GM23338 (cell line): Measurements from ENCODE around the gene CDR2. TPM values are rescaled to one million over a fixed set of nuclear protein-coding genes. Genes with fewer than 3 reads are reported as not detected.

Source experiments
- ATAC-seq: fragments of 200-7000 bp; cut with Tn5 transposase; 3 replicates; pipeline ENCODE4 v1.9.1; 2020
- DNase-seq: peaks from one replicate; pipeline ENCODE4 v3.0.0-alpha.2; 2015; ENCODE audit warnings: low spot score
- H2AFZ ChIP-seq: fragments of 200-600 bp; sonication (generic); 2 replicates; pipeline ENCODE4 v1.8.0; 2016; ENCODE audit warnings: antibody characterized with exemption, mild to moderate bottlenecking, moderate library complexity
- H3F3A ChIP-seq: fragments of 200-600 bp; sonication (generic); replicated peaks from 2 replicates; pipeline ENCODE4 v1.8.0; 2017; ENCODE audit warnings: antibody characterized with exemption, mixed run types, low read depth
- H3K27ac ChIP-seq: fragments of 200-600 bp; sonication (generic); 2 replicates; pipeline ENCODE4 v1.6.1; 2016; ENCODE audit warnings: low read depth
- H3K27me3 ChIP-seq: fragments of 200-600 bp; sonication (generic); 2 replicates; pipeline ENCODE4 v1.8.0; 2016; ENCODE audit warnings: mild to moderate bottlenecking, mixed run types, moderate library complexity; ENCODE audit not compliant: insufficient read depth
- H3K36me3 ChIP-seq: fragments of 200-600 bp; sonication (generic); 2 replicates; pipeline ENCODE4 v1.8.0; 2016; ENCODE audit warnings: mild to moderate bottlenecking; ENCODE audit not compliant: insufficient read depth
- H3K4me1 ChIP-seq: fragments of 200-600 bp; sonication (generic); 2 replicates; pipeline ENCODE4 v1.8.0; 2016; ENCODE audit warnings: mild to moderate bottlenecking, moderate library complexity; ENCODE audit not compliant: insufficient read depth
- H3K4me2 ChIP-seq: fragments of 200-600 bp; sonication (generic); 2 replicates; pipeline ENCODE4 v1.7.1; 2017; ENCODE audit warnings: mixed run types
- H3K4me3 ChIP-seq: fragments of 200-600 bp; sonication (generic); 2 replicates; pipeline ENCODE4 v1.6.1; 2016; ENCODE audit warnings: mixed run types
- H3K79me2 ChIP-seq: fragments of 200-600 bp; sonication (generic); replicated peaks from 2 replicates; pipeline ENCODE4 v1.8.0; 2017; ENCODE audit warnings: mild to moderate bottlenecking; ENCODE audit not compliant: insufficient read depth
- H3K9me2 ChIP-seq: fragments of 200-600 bp; sonication (generic); 2 replicates; pipeline ENCODE4 v1.8.0; 2017; ENCODE audit not compliant: insufficient read depth
- H4K20me1 ChIP-seq: fragments of 200-600 bp; sonication (generic); replicated peaks from 2 replicates; pipeline ENCODE4 v1.8.0; 2017; ENCODE audit warnings: mild to moderate bottlenecking; ENCODE audit not compliant: insufficient read depth
- H3K27ac Mint-ChIP-seq: 2 replicates; pipeline ENCODE4 v1.8.0; 2020; ENCODE audit warnings: inconsistent platforms, mild to moderate bottlenecking, moderate library complexity, mixed read lengths
- H3K27me3 Mint-ChIP-seq: 3 replicates; pipeline ENCODE4 v1.8.0; 2022; ENCODE audit warnings: low read depth, mild to moderate bottlenecking, moderate library complexity, mixed read lengths, inconsistent platforms; ENCODE audit not compliant: insufficient read depth, poor library complexity
- H3K36me3 Mint-ChIP-seq: 3 replicates; pipeline ENCODE4 v1.8.0; 2021; ENCODE audit warnings: low read depth, mild to moderate bottlenecking, inconsistent platforms, moderate library complexity, mixed read lengths
- H3K4me1 Mint-ChIP-seq: 3 replicates; pipeline ENCODE4 v1.8.0; 2020; ENCODE audit warnings: mild to moderate bottlenecking, inconsistent platforms, mixed read lengths
- H3K4me3 Mint-ChIP-seq: 3 replicates; pipeline ENCODE4 v1.8.0; 2021; ENCODE audit warnings: moderate library complexity, mild to moderate bottlenecking, inconsistent platforms, mixed read lengths
- H3K9me3 Mint-ChIP-seq: 3 replicates; pipeline ENCODE4 v1.8.0; 2020; ENCODE audit warnings: moderate library complexity, mild to moderate bottlenecking, inconsistent platforms, mixed read lengths
- CREB1 ChIP-seq: fragments of 250-450 bp; sonication (Bioruptor Pico); IDR thresholded peaks from 2 replicates; pipeline ENCODE4 v1.5.0; 2020; ENCODE audit warnings: low read depth, mild to moderate bottlenecking, moderate library complexity
- EZH2 ChIP-seq: fragments of 200-600 bp; sonication (generic); IDR thresholded peaks from one replicate; pipeline ENCODE4 v1.8.0; 2017; ENCODE audit warnings: antibody characterized with exemption, mild to moderate bottlenecking, low read depth; ENCODE audit not compliant: unreplicated experiment
- EZH2phosphoT487 ChIP-seq: fragments of 200-600 bp; sonication (generic); IDR thresholded peaks from one replicate; pipeline ENCODE4 v1.8.1; 2018; ENCODE audit warnings: antibody characterized with exemption; ENCODE audit not compliant: unreplicated experiment
- JUNB ChIP-seq: IDR thresholded peaks from one replicate; pipeline ENCODE4 v1.6.1; 2016; ENCODE audit warnings: antibody characterized with exemption; ENCODE audit not compliant: unreplicated experiment
- NANOG ChIP-seq: IDR thresholded peaks from 2 replicates; pipeline ENCODE4 v1.6.1; 2016; ENCODE audit warnings: antibody characterized with exemption, borderline replicate concordance
- POLR2AphosphoS5 ChIP-seq: IDR thresholded peaks from 2 replicates; pipeline ENCODE4 v1.6.1; 2016; ENCODE audit warnings: antibody characterized with exemption, low read depth
- STAT1 ChIP-seq: IDR thresholded peaks from one replicate; pipeline ENCODE4 v1.6.1; 2016; ENCODE audit warnings: antibody characterized with exemption; ENCODE audit not compliant: unreplicated experiment
- ZNF114 ChIP-seq: fragments of 250-450 bp; sonication (Bioruptor Pico); IDR thresholded peaks from 2 replicates; pipeline ENCODE4 v1.5.0; 2020; ENCODE audit warnings: mild to moderate bottlenecking, moderate library complexity
- ZNF331 ChIP-seq: fragments of 250-450 bp; sonication (Bioruptor Pico); IDR thresholded peaks from 2 replicates; pipeline ENCODE4 v1.5.0; 2020; ENCODE audit warnings: low read depth, mild to moderate bottlenecking, moderate library complexity
- polyA plus RNA-seq: library from polyadenylated mRNA; unstranded; fragments of >200 nt; fragmentation: Nextera tagmentation; extraction: Ambion mirVana; gene quantifications from 2 replicates; pipeline ENCODE4 v1.2.1, GENCODE V29; 2016
- total RNA-seq: library from RNA; depleted of rRNA; stranded (reverse); fragments of >200 nt; shearing (Covaris generic); gene quantifications from 2 replicates; pipeline ENCODE4 v1.2.3, GENCODE V29; 2014
- TF ChIP-seq, protein P1 (sequence below), 2 experiments: fragments of 200-600 bp in 1 of 2; sonication (generic) in 1 of 2; conservative IDR thresholded peaks; 2 replicates each; pipeline versions ENCODE4 v1.5.1 to v1.6.1; 2016 to 2017; ENCODE audit warnings: antibody characterized with exemption in 2 of 2, low read depth in 2 of 2, mild to moderate bottlenecking in 2 of 2, moderate library complexity in 1 of 2
- TF ChIP-seq, protein P2 (sequence below): fragments of 250-450 bp; sonication (Bioruptor Pico); IDR thresholded peaks from 2 replicates; pipeline ENCODE4 v1.5.0; 2020; ENCODE audit warnings: mild to moderate bottlenecking, moderate library complexity
- TF ChIP-seq, protein P3 (sequence below): IDR thresholded peaks from 2 replicates; pipeline ENCODE4 v1.6.1; 2016; ENCODE audit warnings: antibody characterized with exemption
- TF ChIP-seq, protein P4 (sequence below): IDR thresholded peaks from one replicate; pipeline ENCODE4 v1.6.1; 2018; ENCODE audit warnings: antibody characterized with exemption; ENCODE audit not compliant: unreplicated experiment

CDR2 gene
- total and polyA plus RNA-seq, 2 experiments from 2014 or later = 17.7 to 39.3 TPM

DNA sequence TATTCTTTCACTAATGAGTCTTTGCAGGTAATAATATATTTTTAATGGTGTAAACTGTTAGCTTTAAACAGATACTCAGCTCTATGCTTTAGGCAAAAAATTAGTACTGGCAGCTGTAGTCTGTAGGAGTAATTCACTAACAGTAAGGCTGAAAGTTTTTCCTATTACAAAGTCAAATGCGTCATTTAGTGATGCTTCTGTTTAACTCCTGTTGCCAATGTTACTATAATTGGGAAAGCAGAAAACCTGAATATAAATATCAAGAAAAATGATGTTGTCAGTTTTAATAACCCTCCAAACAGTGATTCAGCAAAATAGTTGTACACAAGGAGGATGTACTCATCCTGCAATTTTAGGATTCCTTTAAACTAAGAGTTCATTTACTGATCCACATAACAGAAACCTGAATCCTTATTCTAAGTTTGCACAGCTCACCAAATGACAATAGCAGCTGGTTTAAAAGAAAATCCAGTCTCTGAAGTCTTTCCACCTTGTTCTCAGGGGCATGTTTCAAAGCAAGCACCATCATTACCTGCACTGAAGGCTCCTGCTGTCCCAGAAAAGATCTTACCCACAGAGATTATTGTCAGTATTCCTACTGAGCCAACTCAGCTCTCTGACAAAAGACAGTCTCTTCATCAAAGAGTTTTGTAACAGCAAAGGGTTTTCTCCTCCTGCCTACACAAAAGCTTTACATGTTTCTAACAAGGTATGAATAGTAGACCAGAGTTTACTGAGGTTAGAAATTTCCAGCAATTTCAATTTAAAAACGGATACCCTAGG is 4.2 kb downstream of the CDR2 start:
- Mint-ChIP-seq H3K9me3 (no peaks in the 10 kb centered on the region), H3K4me1 (peaks cover 47% of the 10 kb centered on the region), H3K36me3 (peaks cover 8% of the 10 kb centered on the region), H3K27me3 (peaks cover 7% of the 10 kb centered on the region), H3K4me3 (no peak overlapping the region), H3K27ac (no peak overlapping the region)
- peaks cover 40% of the 10 kb centered on the region for H3K4me1 ChIP-seq
- H3F3A ChIP-seq = 0 out of 2 replicates have a peak, but pooled peaks cover 3% of the 10 kb centered on the region
- no peak overlapping the region for H2AFZ ChIP-seq
- no peaks in the 10 kb centered on the region for H3K36me3 ChIP-seq
- H3K27ac ChIP-seq = no peak overlapping the region
- H3K27me3 ChIP-seq = peaks cover under 1% of the 10 kb centered on the region; the same call in 1 of the 2 replicates
- no peaks in the 10 kb centered on the region for H3K9me2 ChIP-seq
- DNase-seq (no peak), ATAC-seq (no peak)
- peaks cover 56% of the 10 kb centered on the region for H4K20me1 ChIP-seq
- no peak overlapping the region for H3K4me3 ChIP-seq
- peak overlapping the region; percentile 44 for H3K4me2 ChIP-seq
- H3K79me2 ChIP-seq = peaks cover 89% of the 10 kb centered on the region
- TF ChIP-seq STAT1 (no peak), POLR2AphosphoS5 (no peak), ZNF331 (CRISPR knock-in tag) (no peak), NANOG (no peak), JUNB (no peak), EZH2phosphoT487 (no peak), CREB1 (no peak), EZH2 (no peak), ZNF114 (CRISPR knock-in tag) (no peak)
- TF ChIP-seq, protein P1, sequence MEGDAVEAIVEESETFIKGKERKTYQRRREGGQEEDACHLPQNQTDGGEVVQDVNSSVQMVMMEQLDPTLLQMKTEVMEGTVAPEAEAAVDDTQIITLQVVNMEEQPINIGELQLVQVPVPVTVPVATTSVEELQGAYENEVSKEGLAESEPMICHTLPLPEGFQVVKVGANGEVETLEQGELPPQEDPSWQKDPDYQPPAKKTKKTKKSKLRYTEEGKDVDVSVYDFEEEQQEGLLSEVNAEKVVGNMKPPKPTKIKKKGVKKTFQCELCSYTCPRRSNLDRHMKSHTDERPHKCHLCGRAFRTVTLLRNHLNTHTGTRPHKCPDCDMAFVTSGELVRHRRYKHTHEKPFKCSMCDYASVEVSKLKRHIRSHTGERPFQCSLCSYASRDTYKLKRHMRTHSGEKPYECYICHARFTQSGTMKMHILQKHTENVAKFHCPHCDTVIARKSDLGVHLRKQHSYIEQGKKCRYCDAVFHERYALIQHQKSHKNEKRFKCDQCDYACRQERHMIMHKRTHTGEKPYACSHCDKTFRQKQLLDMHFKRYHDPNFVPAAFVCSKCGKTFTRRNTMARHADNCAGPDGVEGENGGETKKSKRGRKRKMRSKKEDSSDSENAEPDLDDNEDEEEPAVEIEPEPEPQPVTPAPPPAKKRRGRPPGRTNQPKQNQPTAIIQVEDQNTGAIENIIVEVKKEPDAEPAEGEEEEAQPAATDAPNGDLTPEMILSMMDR (conservative IDR thresholded peaks at IDR 0.05; ENCODE audit: low read depth in 2 of 2) = no peak
- TF ChIP-seq, protein P2, sequence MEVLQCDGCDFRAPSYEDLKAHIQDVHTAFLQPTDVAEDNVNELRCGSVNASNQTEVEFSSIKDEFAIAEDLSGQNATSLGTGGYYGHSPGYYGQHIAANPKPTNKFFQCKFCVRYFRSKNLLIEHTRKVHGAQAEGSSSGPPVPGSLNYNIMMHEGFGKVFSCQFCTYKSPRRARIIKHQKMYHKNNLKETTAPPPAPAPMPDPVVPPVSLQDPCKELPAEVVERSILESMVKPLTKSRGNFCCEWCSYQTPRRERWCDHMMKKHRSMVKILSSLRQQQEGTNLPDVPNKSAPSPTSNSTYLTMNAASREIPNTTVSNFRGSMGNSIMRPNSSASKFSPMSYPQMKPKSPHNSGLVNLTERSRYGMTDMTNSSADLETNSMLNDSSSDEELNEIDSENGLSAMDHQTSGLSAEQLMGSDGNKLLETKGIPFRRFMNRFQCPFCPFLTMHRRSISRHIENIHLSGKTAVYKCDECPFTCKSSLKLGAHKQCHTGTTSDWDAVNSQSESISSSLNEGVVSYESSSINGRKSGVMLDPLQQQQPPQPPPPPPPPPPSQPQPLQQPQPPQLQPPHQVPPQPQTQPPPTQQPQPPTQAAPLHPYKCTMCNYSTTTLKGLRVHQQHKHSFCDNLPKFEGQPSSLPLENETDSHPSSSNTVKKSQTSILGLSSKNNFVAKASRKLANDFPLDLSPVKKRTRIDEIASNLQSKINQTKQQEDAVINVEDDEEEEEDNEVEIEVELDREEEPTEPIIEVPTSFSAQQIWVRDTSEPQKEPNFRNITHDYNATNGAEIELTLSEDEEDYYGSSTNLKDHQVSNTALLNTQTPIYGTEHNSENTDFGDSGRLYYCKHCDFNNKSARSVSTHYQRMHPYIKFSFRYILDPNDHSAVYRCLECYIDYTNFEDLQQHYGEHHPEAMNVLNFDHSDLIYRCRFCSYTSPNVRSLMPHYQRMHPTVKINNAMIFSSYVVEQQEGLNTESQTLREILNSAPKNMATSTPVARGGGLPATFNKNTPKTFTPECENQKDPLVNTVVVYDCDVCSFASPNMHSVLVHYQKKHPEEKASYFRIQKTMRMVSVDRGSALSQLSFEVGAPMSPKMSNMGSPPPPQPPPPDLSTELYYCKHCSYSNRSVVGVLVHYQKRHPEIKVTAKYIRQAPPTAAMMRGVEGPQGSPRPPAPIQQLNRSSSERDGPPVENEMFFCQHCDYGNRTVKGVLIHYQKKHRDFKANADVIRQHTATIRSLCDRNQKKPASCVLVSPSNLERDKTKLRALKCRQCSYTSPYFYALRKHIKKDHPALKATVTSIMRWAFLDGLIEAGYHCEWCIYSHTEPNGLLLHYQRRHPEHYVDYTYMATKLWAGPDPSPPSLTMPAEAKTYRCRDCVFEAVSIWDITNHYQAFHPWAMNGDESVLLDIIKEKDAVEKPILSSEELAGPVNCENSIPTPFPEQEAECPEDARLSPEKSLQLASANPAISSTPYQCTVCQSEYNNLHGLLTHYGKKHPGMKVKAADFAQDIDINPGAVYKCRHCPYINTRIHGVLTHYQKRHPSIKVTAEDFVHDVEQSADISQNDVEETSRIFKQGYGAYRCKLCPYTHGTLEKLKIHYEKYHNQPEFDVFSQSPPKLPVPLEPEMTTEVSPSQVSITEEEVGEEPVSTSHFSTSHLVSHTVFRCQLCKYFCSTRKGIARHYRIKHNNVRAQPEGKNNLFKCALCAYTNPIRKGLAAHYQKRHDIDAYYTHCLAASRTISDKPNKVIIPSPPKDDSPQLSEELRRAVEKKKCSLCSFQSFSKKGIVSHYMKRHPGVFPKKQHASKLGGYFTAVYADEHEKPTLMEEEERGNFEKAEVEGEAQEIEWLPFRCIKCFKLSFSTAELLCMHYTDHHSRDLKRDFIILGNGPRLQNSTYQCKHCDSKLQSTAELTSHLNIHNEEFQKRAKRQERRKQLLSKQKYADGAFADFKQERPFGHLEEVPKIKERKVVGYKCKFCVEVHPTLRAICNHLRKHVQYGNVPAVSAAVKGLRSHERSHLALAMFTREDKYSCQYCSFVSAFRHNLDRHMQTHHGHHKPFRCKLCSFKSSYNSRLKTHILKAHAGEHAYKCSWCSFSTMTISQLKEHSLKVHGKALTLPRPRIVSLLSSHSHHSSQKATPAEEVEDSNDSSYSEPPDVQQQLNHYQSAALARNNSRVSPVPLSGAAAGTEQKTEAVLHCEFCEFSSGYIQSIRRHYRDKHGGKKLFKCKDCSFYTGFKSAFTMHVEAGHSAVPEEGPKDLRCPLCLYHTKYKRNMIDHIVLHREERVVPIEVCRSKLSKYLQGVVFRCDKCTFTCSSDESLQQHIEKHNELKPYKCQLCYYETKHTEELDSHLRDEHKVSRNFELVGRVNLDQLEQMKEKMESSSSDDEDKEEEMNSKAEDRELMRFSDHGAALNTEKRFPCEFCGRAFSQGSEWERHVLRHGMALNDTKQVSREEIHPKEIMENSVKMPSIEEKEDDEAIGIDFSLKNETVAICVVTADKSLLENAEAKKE (CRISPR knock-in tag) = no peak
- TF ChIP-seq, protein P3, sequence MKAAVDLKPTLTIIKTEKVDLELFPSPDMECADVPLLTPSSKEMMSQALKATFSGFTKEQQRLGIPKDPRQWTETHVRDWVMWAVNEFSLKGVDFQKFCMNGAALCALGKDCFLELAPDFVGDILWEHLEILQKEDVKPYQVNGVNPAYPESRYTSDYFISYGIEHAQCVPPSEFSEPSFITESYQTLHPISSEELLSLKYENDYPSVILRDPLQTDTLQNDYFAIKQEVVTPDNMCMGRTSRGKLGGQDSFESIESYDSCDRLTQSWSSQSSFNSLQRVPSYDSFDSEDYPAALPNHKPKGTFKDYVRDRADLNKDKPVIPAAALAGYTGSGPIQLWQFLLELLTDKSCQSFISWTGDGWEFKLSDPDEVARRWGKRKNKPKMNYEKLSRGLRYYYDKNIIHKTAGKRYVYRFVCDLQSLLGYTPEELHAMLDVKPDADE = no peak
- TF ChIP-seq, protein P4, sequence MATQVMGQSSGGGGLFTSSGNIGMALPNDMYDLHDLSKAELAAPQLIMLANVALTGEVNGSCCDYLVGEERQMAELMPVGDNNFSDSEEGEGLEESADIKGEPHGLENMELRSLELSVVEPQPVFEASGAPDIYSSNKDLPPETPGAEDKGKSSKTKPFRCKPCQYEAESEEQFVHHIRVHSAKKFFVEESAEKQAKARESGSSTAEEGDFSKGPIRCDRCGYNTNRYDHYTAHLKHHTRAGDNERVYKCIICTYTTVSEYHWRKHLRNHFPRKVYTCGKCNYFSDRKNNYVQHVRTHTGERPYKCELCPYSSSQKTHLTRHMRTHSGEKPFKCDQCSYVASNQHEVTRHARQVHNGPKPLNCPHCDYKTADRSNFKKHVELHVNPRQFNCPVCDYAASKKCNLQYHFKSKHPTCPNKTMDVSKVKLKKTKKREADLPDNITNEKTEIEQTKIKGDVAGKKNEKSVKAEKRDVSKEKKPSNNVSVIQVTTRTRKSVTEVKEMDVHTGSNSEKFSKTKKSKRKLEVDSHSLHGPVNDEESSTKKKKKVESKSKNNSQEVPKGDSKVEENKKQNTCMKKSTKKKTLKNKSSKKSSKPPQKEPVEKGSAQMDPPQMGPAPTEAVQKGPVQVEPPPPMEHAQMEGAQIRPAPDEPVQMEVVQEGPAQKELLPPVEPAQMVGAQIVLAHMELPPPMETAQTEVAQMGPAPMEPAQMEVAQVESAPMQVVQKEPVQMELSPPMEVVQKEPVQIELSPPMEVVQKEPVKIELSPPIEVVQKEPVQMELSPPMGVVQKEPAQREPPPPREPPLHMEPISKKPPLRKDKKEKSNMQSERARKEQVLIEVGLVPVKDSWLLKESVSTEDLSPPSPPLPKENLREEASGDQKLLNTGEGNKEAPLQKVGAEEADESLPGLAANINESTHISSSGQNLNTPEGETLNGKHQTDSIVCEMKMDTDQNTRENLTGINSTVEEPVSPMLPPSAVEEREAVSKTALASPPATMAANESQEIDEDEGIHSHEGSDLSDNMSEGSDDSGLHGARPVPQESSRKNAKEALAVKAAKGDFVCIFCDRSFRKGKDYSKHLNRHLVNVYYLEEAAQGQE = no peak
